Measurements from ENCODE around the gene TIAM1. TPM values are rescaled to one million over a fixed set of nuclear protein-coding genes. Genes with fewer than 3 reads are reported as not detected.

Gene TIAM1
- total and polyA plus RNA-seq, 2 of the 8 experiments (the other 6 are each of a cell fraction or from before 2014, with no cell fraction given) = 10.1 to 30.7 TPM

GRCh38 chr21:31339721-31340120 lies 4.3 kb downstream of the TIAM1 start:
- Histone ChIP-seq H3K4me3 (ENCODE audit: extremely low read depth in 1 of 4, insufficient read depth in 2 of 4, low read depth in 3 of 4, low read length in 4 of 4) (no peak overlapping the region), H2AFZ (ENCODE audit: low read length) (no peak overlapping the region), H2BK12ac (ENCODE audit: low read depth, low read length) (no peak overlapping the region), H3K4me1 (replicated peaks in 1 of 4; ENCODE audit: control insufficient read depth in 3 of 4, insufficient read depth in 4 of 4, low read length in 3 of 4) (peaks cover 2 to 9% (median 3%) of the 10 kb centered on the region in 4 experiments; a peak in 4 of 7 replicates), H4K5ac (ENCODE audit: insufficient read length, low read depth, low read length) (no peak overlapping the region), H3K18ac (ENCODE audit: extremely low read depth, low read length) (no peak overlapping the region), H2AK5ac (ENCODE audit: low read depth, low read length) (no peak overlapping the region), H3K14ac (ENCODE audit: insufficient read length) (no peak overlapping the region), H3K4ac (replicated peaks; ENCODE audit: insufficient read length, low read depth, low read length) (no peak overlapping the region), H4K91ac (replicated peaks; ENCODE audit: insufficient read length, low read length) (no peak overlapping the region), H2BK120ac (replicated peaks; ENCODE audit: low read depth, low read length) (no peak overlapping the region), H3K27me3 (replicated peaks in 1 of 4; ENCODE audit: control insufficient read depth in 3 of 4, extremely low read depth in 1 of 4, insufficient read depth in 3 of 4, low read length in 3 of 4) (peaks cover 0 to 2% (median 0%) of the 10 kb centered on the region in 4 experiments; a peak in 1 of 7 replicates), H3K23ac (ENCODE audit: insufficient read length) (no peak overlapping the region), H3K79me1 (ENCODE audit: low read depth, low read length) (peaks cover 3% of the 10 kb centered on the region; the same call in 1 of the 2 replicates), H3K9me3 (ENCODE audit: insufficient read depth in 2 of 2, low read depth in 1 of 2, low read length in 1 of 2) (no peaks in the 10 kb centered on the region), H2BK5ac (ENCODE audit: low read depth, low read length) (no peak overlapping the region), H2BK20ac (ENCODE audit: low read length) (no peak overlapping the region), H4K20me1 (replicated peaks in 1 of 2; ENCODE audit: control insufficient read depth in 1 of 2, insufficient read depth in 2 of 2, low read length in 2 of 2) (peaks cover 0 to 4% of the 10 kb centered on the region in 2 experiments), H3K23me2 (ENCODE audit: low read depth, low read length) (peaks cover 10% of the 10 kb centered on the region), H2BK15ac (ENCODE audit: low read length) (no peak overlapping the region), H3K4me2 (ENCODE audit: insufficient read depth in 1 of 2, low read depth in 2 of 2, low read length in 2 of 2) (no peak overlapping the region), H3K27ac (ENCODE audit: low read depth, low read length) (no peak overlapping the region), H3K56ac (replicated peaks; ENCODE audit: insufficient read length, low read depth, low read length) (no peak overlapping the region), H4K8ac (ENCODE audit: extremely low read depth, insufficient read depth, low read length) (no peak overlapping the region), H3K79me2 (ENCODE audit: control insufficient read depth in 1 of 2, insufficient read depth in 2 of 2, low read length in 2 of 2) (peaks cover 0 to 14% of the 10 kb centered on the region in 2 experiments; a peak in 2 of 4 replicates), H3K9ac (replicated peaks in 1 of 4; ENCODE audit: extremely low read depth in 1 of 4, low read depth in 3 of 4, low read length in 3 of 4) (no peak overlapping the region), H3K36me3 (ENCODE audit: control insufficient read depth in 2 of 4, insufficient read depth in 4 of 4, low read length in 3 of 4) (no peaks in the 10 kb centered on the region)
- FAIRE-seq (no peak), DNase-seq (ENCODE audit: low read depth in 1 of 2, low spot score in 2 of 2) (no peak)
- ChIA-PET POLR2A (ENCODE audit: partially characterized antibody) (interaction anchor here (1.4 kb wide), 1 partner anchor 219 kb away, joined by 3 read pairs; no protein-coding TSS in a partner anchor), CTCF (ENCODE audit: partially characterized antibody) (interaction anchor here (0.9 to 1.5 kb wide), 4 partner anchors 25 to 264 kb away, joined by 3 read pairs; no protein-coding TSS in a partner anchor)
- 89% methylated on average over 4 of the region's 4 CpGs; no CpG with 5 or more reads in 1 of the 2 experiments for WGBS, 2 experiments (ENCODE audit: extremely low coverage in 1 of 2, insufficient coverage in 1 of 2, insufficient read length in 1 of 2, insufficient replicate concordance in 2 of 2, low coverage in 1 of 2, low lambda C conversion rate in 2 of 2, missing lambda C conversion rate in 1 of 2)
- no peak for TF ChIP-seq HDAC2 (IDR thresholded peaks at IDR 0.05; ENCODE audit: borderline replicate concordance in 1 of 2, low read depth in 2 of 2, low read length in 2 of 2)
